ENCODE measurements around the gene TRIM62. TPM values are rescaled to one million over a fixed set of nuclear protein-coding genes. Genes with fewer than 3 reads are reported as not detected.

TRIM62 gene
- total RNA-seq, 1 experiment from 2014 or later = 2.8 TPM

DNA sequence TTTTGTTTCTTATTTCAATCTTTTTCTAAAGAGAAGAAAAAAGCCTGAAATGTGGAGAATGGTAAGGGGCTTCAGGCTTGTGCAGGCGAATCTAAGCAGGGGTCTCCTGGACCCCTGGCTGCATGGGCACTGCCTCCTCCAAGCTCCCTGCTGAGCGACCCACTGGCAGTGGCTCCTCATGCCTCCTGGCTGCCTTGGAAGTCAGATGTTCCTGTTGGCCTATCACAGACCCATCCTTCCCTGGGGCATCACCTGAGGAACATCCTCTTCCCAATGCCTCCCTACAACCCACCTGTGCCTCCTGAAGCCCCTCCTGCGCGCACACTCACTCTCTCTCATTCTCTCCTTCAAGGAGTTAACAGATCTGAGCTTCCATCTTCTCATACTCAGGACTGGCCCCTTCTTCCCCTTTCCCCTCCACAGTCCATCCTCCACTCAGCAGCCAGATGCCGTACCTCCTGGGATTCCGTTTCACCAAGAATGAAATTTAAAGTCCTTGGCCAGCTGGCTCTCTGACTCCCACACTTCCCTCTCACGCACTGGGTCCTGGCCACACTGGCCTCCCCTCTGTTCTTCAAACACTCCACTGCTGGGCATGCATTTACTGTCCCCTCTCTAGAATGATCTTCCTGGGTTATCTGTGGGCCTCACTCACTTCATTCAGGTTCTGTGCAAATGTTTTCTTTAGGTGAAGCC lies 59.2 kb downstream of the TRIM62 start:
- TF ChIP-seq CTCF (conservative IDR thresholded peaks at IDR 0.05; ENCODE audit: low read depth, low read length) (no peak), EZH2 (IDR thresholded peaks at IDR 0.05; ENCODE audit: borderline replicate concordance, low read depth, low read length, poor library complexity, severe bottlenecking) (no peak)
- Histone ChIP-seq H3K27me3 (replicated peaks; ENCODE audit: insufficient read depth, low read depth, low read length, poor library complexity) (no peaks in the 10 kb centered on the region), H3K36me3 (ENCODE audit: insufficient read depth, low read length, poor library complexity, severe bottlenecking) (no peaks in the 10 kb centered on the region), H3K9me3 (ENCODE audit: low read depth, low read length, poor library complexity, severe bottlenecking) (no peaks in the 10 kb centered on the region), H3K4me1 (ENCODE audit: insufficient read depth, low read length, poor library complexity, severe bottlenecking) (peaks cover 10% of the 10 kb centered on the region), H3K27ac (ENCODE audit: low read depth, low read length, poor library complexity, severe bottlenecking) (no peak overlapping the region), H3K4me3 (ENCODE audit: low read depth, low read length, poor library complexity, severe bottlenecking) (no peak overlapping the region)
- DNase-seq (ENCODE audit: low spot score) = no peak
- ChIA-PET POLR2A (ENCODE audit: low non-redundant PET) (no interaction called here), CTCF (no interaction called here)
- no TSS peak for BruUV-seq (replicated peaks)
- intact Hi-C loops (cut with micrococcal nuclease; ENCODE audit: unreplicated experiment) = no loop called here

DNA sequence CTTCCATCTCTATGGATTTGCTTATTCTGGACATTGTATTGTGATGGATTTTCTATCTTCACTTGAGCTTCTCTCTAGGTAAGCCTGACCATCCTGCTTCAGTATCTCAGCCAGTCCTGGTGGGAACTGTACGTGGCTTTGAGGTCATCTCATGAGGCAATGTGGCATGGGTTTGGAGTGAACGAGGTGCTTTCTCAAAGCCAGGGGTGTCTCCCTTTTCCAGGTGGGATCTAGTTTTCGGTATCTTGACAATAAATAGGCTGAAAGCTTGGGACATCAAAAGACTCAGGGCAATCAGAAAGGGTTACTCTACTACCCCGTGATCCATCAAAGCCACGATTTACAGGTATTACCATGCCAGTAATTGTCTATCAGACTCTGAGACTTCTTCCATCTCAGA lies 60.1 kb downstream of the TRIM62 start:
- no peak for DNase-seq (ENCODE audit: low spot score)
- CTCF ChIA-PET = no interaction called here
- Histone ChIP-seq H3K36me3 (ENCODE audit: insufficient read depth, low read length, poor library complexity, severe bottlenecking) (no peaks in the 10 kb centered on the region), H3K27me3 (replicated peaks; ENCODE audit: insufficient read depth, low read depth, low read length, poor library complexity) (no peaks in the 10 kb centered on the region), H3K4me1 (ENCODE audit: insufficient read depth, low read length, poor library complexity, severe bottlenecking) (peaks cover 10% of the 10 kb centered on the region), H3K27ac (ENCODE audit: low read depth, low read length, poor library complexity, severe bottlenecking) (no peak overlapping the region), H3K9me3 (ENCODE audit: low read depth, low read length, poor library complexity, severe bottlenecking) (no peaks in the 10 kb centered on the region), H3K4me3 (ENCODE audit: low read depth, low read length, poor library complexity, severe bottlenecking) (no peak overlapping the region)
- no peak for TF ChIP-seq CTCF (conservative IDR thresholded peaks at IDR 0.05; ENCODE audit: low read depth, low read length)
- no peak for TF ChIP-seq EZH2 (IDR thresholded peaks at IDR 0.05; ENCODE audit: borderline replicate concordance, low read depth, low read length, poor library complexity, severe bottlenecking)
- POLR2A ChIA-PET (ENCODE audit: low non-redundant PET) = no interaction called here
- BruUV-seq (replicated peaks) = no TSS peak
- intact Hi-C loops (cut with micrococcal nuclease; ENCODE audit: unreplicated experiment) = no loop called here

GRCh38 chr1:33120436-33121231 lies 61.2 kb downstream of the TRIM62 start:
- intact Hi-C loops (cut with micrococcal nuclease; ENCODE audit: unreplicated experiment) = no loop called here
- Histone ChIP-seq H3K9me3 (ENCODE audit: low read depth, low read length, poor library complexity, severe bottlenecking) (no peaks in the 10 kb centered on the region), H3K4me1 (ENCODE audit: insufficient read depth, low read length, poor library complexity, severe bottlenecking) (peaks cover under 1% of the 10 kb centered on the region), H3K27me3 (replicated peaks; ENCODE audit: insufficient read depth, low read depth, low read length, poor library complexity) (no peaks in the 10 kb centered on the region), H3K27ac (ENCODE audit: low read depth, low read length, poor library complexity, severe bottlenecking) (no peak overlapping the region), H3K4me3 (ENCODE audit: low read depth, low read length, poor library complexity, severe bottlenecking) (no peak overlapping the region), H3K36me3 (ENCODE audit: insufficient read depth, low read length, poor library complexity, severe bottlenecking) (no peaks in the 10 kb centered on the region)
- TF ChIP-seq CTCF (conservative IDR thresholded peaks at IDR 0.05; ENCODE audit: low read depth, low read length) (no peak), EZH2 (IDR thresholded peaks at IDR 0.05; ENCODE audit: borderline replicate concordance, low read depth, low read length, poor library complexity, severe bottlenecking) (no peak)
- ChIA-PET POLR2A (ENCODE audit: low non-redundant PET) (no interaction called here), CTCF (no interaction called here)
- DNase-seq (ENCODE audit: low spot score) = no peak
- no TSS peak for BruUV-seq (replicated peaks)

Data from A673 (cell line).